Fibroblast of lung (primary cell): ENCODE measurements around the gene SYTL3.

Experiments
- EZH2 ChIP-seq: IDR thresholded peaks from 2 replicates; pipeline ENCODE4 v1.5.1; 2012; ENCODE audit warnings: low read length, control low read depth, mild to moderate bottlenecking; ENCODE audit errors: missing control alignments
- TF ChIP-seq, protein P1 (sequence below), 2 donors: IDR thresholded peaks in 1 of 2; conservative IDR thresholded peaks in 1 of 2; 1 replicate in 1 of 2; 2 replicates in 1 of 2; pipeline ENCODE4 v1.5.1; 2011 to 2012; ENCODE audit warnings: low read length in 2 of 2, control low read depth in 1 of 2, inconsistent platforms in 1 of 2, low read depth in 1 of 2, mild to moderate bottlenecking in 1 of 2

DNA sequence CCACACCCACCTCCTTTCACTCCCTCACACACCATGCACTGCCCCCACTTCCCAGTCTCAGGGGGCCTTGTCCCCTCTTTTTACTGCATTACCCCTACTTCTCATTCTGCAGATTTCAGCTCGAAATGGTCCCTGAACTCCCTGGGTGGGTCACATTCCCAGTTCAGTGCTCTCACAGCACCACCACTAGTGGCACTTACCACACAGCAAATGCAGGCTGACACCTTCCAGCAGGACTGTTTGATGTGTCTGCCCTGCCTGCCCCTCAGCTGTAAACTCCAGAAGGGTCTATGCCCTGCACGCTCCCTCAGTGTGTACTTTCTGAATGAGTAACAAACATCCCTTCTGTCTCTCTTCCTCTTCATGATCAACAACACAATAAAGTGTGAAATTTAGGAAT is 9.3 kb upstream of the SYTL3 start:
- TF ChIP-seq, protein P1, sequence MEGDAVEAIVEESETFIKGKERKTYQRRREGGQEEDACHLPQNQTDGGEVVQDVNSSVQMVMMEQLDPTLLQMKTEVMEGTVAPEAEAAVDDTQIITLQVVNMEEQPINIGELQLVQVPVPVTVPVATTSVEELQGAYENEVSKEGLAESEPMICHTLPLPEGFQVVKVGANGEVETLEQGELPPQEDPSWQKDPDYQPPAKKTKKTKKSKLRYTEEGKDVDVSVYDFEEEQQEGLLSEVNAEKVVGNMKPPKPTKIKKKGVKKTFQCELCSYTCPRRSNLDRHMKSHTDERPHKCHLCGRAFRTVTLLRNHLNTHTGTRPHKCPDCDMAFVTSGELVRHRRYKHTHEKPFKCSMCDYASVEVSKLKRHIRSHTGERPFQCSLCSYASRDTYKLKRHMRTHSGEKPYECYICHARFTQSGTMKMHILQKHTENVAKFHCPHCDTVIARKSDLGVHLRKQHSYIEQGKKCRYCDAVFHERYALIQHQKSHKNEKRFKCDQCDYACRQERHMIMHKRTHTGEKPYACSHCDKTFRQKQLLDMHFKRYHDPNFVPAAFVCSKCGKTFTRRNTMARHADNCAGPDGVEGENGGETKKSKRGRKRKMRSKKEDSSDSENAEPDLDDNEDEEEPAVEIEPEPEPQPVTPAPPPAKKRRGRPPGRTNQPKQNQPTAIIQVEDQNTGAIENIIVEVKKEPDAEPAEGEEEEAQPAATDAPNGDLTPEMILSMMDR (conservative IDR thresholded peaks at IDR 0.05 in 1 of 2, IDR thresholded peaks at IDR 0.05 in 1 of 2; ENCODE audit: low read depth in 1 of 2, low read length in 2 of 2), result no peak
- no peak for TF ChIP-seq EZH2
